Esophagus muscularis mucosa (tissue), 4 donors: ENCODE measurements around the gene SSBP4. TPM values are rescaled to one million over a fixed set of nuclear protein-coding genes. Genes with fewer than 3 reads are reported as not detected.
"Not testable (repeated sequence)": the region's sequence is repeated elsewhere in the genome, so short reads cannot be mapped to it uniquely, and the experiment has no call there.

Experiments
- DNase-seq: peaks from one replicate; pipeline ENCODE4 v3.0.0-alpha.2; 2017; ENCODE audit errors: extremely low spot score
- H3K27ac ChIP-seq, 4 donors: fragments of 200-600 bp; sonication (generic); replicated peaks in 1 of 4; 1 replicate in 3 of 4; 2 replicates in 1 of 4; pipeline ENCODE4 v1.5.1; 2016 to 2019; ENCODE audit warnings: mild to moderate bottlenecking in 1 of 4
- H3K27me3 ChIP-seq, 4 donors: fragments of 200-600 bp; sonication (generic); one replicate each; pipeline versions ENCODE4 v1.5.1 to v1.6.0; 2016 to 2019
- H3K36me3 ChIP-seq, 4 donors: fragments of 200-600 bp; sonication (generic); one replicate each; pipeline ENCODE4 v1.5.1; 2016 to 2019
- H3K4me1 ChIP-seq, 4 donors: fragments of 200-600 bp; sonication (generic); one replicate each; pipeline ENCODE4 v1.5.1; 2016 to 2019
- H3K4me3 ChIP-seq, 4 donors: fragments of 200-600 bp; sonication (generic); 1 replicate in 2 of 4; 2 replicates in 2 of 4; pipeline ENCODE4 v1.5.1; 2016 to 2019; ENCODE audit warnings: mild to moderate bottlenecking in 4 of 4, moderate library complexity in 1 of 4
- H3K9me3 ChIP-seq, 4 donors: fragments of 200-600 bp; sonication (generic); 1 replicate in 3 of 4; 2 replicates in 1 of 4; pipeline ENCODE4 v1.5.1; 2016 to 2019
- EP300 ChIP-seq: sonication (generic); formaldehyde crosslinking; IDR thresholded peaks from one replicate; pipeline ENCODE4 v1.6.1; 2017; ENCODE audit warnings: antibody characterized with exemption
- POLR2A ChIP-seq: fragments of 450-650 bp; IDR thresholded peaks from one replicate; pipeline ENCODE4 v1.6.1; 2017; ENCODE audit warnings: antibody characterized with exemption, moderate library complexity, mild to moderate bottlenecking, low read depth
- POLR2AphosphoS5 ChIP-seq, 2 donors: sonication (generic); formaldehyde crosslinking; IDR thresholded peaks; one replicate each; pipeline ENCODE4 v1.6.1; 2017; ENCODE audit warnings: antibody characterized with exemption in 2 of 2
- WGBS: methylation state at CpG from one replicate; pipeline ENCODE4 v1.1.5; 2018; 5-methylcytosine and 5-hydroxymethylcytosine counted together
- intact Hi-C: fragments of 100-400 bp; cut with DNase I; formaldehyde crosslinking; loops from one replicate; pipeline ENCODE4 v1.15.1; 2023
- total RNA-seq, 4 donors: library from RNA; depleted of rRNA; stranded (reverse); fragments of >200 nt; gene quantifications; one replicate each; pipeline versions ENCODE4 v1.1.0 to v1.2.1, GENCODE V29; 2016
- TF ChIP-seq, protein P1 (sequence below), 3 experiments: fragments of 200-600 bp in 2 of 3; fragments of 450-650 bp in 1 of 3; sonication (generic) in 2 of 3; IDR thresholded peaks; one replicate each; pipeline ENCODE4 v1.5.1; 2017 to 2019; ENCODE audit warnings: antibody characterized with exemption in 3 of 3, mild to moderate bottlenecking in 2 of 3, moderate library complexity in 1 of 3

SSBP4 gene
- total RNA-seq, 4 donors from 2014 or later, result 53.2 to 109 (median 77.8) TPM

GRCh38 chr19:18379803-18380747, 39.1 kb upstream of the SSBP4 start:
- Histone ChIP-seq H3K27ac (peak overlapping the region; percentile 70 to 75 (median 71)), H3K27me3 (peaks cover 0 to 25% (median 0%) of the 10 kb centered on the region in 4 donors), H3K4me1 (peaks cover 9 to 25% (median 18%) of the 10 kb centered on the region in 4 donors), H3K4me3 (no peak overlapping the region), H3K36me3 (no peaks in the 10 kb centered on the region), H3K9me3 (no peaks in the 10 kb centered on the region)
- intact Hi-C loops, result no loop called here
- WGBS, result 39% methylated on average over 21 of the region's 22 CpGs
- TF ChIP-seq, protein P1, sequence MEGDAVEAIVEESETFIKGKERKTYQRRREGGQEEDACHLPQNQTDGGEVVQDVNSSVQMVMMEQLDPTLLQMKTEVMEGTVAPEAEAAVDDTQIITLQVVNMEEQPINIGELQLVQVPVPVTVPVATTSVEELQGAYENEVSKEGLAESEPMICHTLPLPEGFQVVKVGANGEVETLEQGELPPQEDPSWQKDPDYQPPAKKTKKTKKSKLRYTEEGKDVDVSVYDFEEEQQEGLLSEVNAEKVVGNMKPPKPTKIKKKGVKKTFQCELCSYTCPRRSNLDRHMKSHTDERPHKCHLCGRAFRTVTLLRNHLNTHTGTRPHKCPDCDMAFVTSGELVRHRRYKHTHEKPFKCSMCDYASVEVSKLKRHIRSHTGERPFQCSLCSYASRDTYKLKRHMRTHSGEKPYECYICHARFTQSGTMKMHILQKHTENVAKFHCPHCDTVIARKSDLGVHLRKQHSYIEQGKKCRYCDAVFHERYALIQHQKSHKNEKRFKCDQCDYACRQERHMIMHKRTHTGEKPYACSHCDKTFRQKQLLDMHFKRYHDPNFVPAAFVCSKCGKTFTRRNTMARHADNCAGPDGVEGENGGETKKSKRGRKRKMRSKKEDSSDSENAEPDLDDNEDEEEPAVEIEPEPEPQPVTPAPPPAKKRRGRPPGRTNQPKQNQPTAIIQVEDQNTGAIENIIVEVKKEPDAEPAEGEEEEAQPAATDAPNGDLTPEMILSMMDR (IDR thresholded peaks at IDR 0.05), result no peak
- TF ChIP-seq POLR2A (no peak), POLR2AphosphoS5 (IDR thresholded peaks at IDR 0.05) (peak; percentile 31 to 83), EP300 (no peak)
- DNase-seq, result peak; percentile 97

- WGBS, result 64% methylated on average over 3 of the region's 3 CpGs
- H3K4me1 ChIP-seq, result peaks cover 11 to 24% (median 18%) of the 10 kb centered on the region in 4 donors
- intact Hi-C loops, result no loop called here
Observed at GRCh38 chr19:18380843-18381242, 38.4 kb upstream of the SSBP4 start.

DNA sequence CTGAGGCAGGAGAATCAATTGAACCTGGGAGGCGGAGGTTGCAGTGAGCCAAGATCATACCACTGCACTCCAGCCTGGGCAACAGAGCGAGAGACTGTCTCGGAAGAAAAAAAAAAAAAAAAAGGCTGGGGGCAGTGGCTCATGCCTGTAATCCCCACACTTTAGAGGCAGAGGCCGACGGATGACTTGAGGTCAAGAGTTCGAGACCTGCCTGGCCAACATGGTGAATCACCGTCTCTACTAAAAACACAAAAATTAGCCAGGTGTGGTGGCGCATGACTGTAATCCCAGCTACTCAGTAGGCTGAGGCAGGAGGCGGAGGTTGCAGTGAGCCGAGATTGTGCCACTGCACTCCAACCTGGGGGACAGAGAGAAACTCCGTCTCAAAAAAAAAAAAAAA, 35.6 kb upstream of the SSBP4 start:
- Histone ChIP-seq H3K27me3 (peaks cover 0 to 37% (median 0%) of the 10 kb centered on the region in 4 donors), H3K4me1 (peaks cover 18 to 43% (median 41%) of the 10 kb centered on the region in 4 donors)
- H3K4me3 ChIP-seq, intact Hi-C loops, H3K27ac ChIP-seq, H3K9me3 ChIP-seq, DNase-seq, H3K36me3 ChIP-seq: not testable (repeated sequence)
- WGBS, result 85% methylated on average over 11 of the region's 11 CpGs

More at GRCh38 chr19:18380843-18381242, 38.4 kb upstream of the SSBP4 start:
- Histone ChIP-seq H3K36me3 (no peaks in the 10 kb centered on the region), H3K4me3 (no peak overlapping the region), H3K27me3 (peaks cover 0 to 28% (median 0%) of the 10 kb centered on the region in 4 donors), H3K9me3 (no peaks in the 10 kb centered on the region), H3K27ac (peak overlapping the region; percentile 70 to 75 (median 71))
- TF ChIP-seq, protein P1 (IDR thresholded peaks at IDR 0.05), result no peak
- no peak for TF ChIP-seq POLR2A
- no peak for TF ChIP-seq EP300
- no peak for TF ChIP-seq POLR2AphosphoS5 (IDR thresholded peaks at IDR 0.05)
- no peak for DNase-seq

- Histone ChIP-seq H3K27ac (no peak overlapping the region), H3K27me3 (peaks cover 0 to 37% (median 0%) of the 10 kb centered on the region in 4 donors), H3K9me3 (no peaks in the 10 kb centered on the region), H3K4me3 (no peak overlapping the region), H3K4me1 (peaks cover 20 to 44% (median 40%) of the 10 kb centered on the region in 4 donors), H3K36me3 (no peaks in the 10 kb centered on the region)
- 91% methylated on average over 7 of the region's 7 CpGs for WGBS
- no peak for DNase-seq
- no peak for TF ChIP-seq POLR2A
- TF ChIP-seq, protein P1 (IDR thresholded peaks at IDR 0.05), result no peak
- no peak for TF ChIP-seq EP300
- no peak for TF ChIP-seq POLR2AphosphoS5 (IDR thresholded peaks at IDR 0.05)
- intact Hi-C loops, result no loop called here
Observed at GRCh38 chr19:18384775-18385174, 34.4 kb upstream of the SSBP4 start.

DNA sequence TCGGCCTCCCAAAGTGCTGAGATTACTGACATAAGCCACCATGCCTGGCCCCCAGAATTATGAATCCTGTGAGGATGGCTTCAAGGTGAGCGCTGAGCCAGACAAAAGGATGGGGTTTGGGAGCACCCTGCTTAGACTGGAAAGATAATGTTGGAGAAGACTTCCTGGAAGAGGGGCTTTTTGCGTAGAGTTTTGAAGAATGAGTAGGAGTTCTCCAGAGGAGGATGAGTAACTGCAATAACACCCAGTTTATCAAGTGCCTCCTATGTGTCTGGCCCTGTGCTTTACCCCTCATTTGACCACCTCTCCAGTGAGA, 33.9 kb upstream of the SSBP4 start:
- no peaks in the 10 kb centered on the region for H3K36me3 ChIP-seq
- H3K9me3 ChIP-seq, result no peaks in the 10 kb centered on the region
- intact Hi-C loops, result no loop called here
- TF ChIP-seq POLR2AphosphoS5 (IDR thresholded peaks at IDR 0.05) (no peak), EP300 (no peak), POLR2A (no peak)
- TF ChIP-seq, protein P1 (IDR thresholded peaks at IDR 0.05), result no peak
- H3K27me3 ChIP-seq, result peaks cover 0 to 37% (median 0%) of the 10 kb centered on the region in 4 donors
- H3K4me1 ChIP-seq, result peaks cover 17 to 39% (median 35%) of the 10 kb centered on the region in 4 donors
- DNase-seq, result no peak
- whole genome bisulfite sequencing, result 100% methylated on average over 2 of the region's 3 CpGs
- no peak overlapping the region for H3K4me3 ChIP-seq
- H3K27ac ChIP-seq, result peak overlapping the region in 1 of 4 donors; percentile 36
